SU-DHL-6 (cell line): ENCODE measurements around the gene P2RY8.

Experiments used
- EZH2phosphoT487 ChIP-seq: fragments of 200-600 bp; sonication (generic), shearing (Covaris generic); conservative IDR thresholded peaks from 2 replicates; pipeline ENCODE4 v1.6.1; 2018; ENCODE audit warnings: mild to moderate bottlenecking, antibody characterized with exemption, low read length, moderate library complexity, mixed read lengths
- TF ChIP-seq, protein P1 (sequence below): fragments of 200-600 bp; sonication (generic); IDR thresholded peaks from one replicate; pipeline ENCODE4 v1.5.1; 2017; ENCODE audit warnings: antibody characterized with exemption, mild to moderate bottlenecking, low read length, moderate library complexity; ENCODE audit not compliant: insufficient read depth, poor library complexity, severe bottlenecking

DNA sequence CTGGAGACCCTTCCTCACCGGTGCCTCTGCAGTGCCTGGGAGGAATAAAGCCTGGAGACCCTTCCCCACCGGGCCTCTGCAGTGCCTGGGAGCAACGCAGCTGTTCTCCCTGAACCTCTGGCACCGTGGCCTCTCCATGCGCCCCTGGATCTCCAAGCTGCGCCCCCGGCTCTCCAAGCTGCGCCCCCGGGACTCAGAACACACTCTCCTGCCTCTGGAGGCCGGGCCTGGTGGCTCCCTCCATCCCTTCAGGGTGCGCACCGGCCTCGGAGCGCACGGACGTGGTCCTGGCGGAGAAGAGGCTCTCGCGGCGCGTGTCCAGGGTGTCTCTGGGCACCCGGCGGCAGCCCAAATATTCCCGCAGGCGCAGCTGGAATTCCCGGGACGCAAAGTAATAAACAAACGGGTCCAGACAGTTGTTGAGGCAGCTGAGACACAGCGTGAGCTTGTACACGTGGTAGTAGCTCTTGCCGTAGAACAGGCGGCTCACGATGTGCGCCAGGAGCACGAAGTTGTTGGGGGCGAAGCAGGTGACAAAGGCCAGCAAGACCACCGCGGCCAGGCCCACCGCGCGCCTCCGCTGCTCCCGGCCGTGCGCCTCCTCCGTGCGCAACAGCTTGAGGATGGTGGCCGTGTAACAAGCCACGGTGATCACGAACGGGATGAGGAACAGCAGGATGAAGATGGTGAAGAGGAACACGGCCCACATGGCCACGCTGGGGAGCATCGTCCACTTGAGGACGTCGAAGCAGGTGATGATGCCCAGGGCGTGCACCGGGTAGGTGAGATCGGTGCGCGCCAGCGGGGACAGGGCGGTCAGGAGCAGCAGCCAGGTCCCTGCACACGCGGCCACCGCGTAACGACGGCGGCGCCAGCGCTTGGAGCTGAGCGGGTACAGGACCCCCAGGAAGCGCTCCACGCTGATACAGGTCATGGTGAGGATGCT lies 71.4 kb downstream of the P2RY8 start:
- TF ChIP-seq, protein P1, sequence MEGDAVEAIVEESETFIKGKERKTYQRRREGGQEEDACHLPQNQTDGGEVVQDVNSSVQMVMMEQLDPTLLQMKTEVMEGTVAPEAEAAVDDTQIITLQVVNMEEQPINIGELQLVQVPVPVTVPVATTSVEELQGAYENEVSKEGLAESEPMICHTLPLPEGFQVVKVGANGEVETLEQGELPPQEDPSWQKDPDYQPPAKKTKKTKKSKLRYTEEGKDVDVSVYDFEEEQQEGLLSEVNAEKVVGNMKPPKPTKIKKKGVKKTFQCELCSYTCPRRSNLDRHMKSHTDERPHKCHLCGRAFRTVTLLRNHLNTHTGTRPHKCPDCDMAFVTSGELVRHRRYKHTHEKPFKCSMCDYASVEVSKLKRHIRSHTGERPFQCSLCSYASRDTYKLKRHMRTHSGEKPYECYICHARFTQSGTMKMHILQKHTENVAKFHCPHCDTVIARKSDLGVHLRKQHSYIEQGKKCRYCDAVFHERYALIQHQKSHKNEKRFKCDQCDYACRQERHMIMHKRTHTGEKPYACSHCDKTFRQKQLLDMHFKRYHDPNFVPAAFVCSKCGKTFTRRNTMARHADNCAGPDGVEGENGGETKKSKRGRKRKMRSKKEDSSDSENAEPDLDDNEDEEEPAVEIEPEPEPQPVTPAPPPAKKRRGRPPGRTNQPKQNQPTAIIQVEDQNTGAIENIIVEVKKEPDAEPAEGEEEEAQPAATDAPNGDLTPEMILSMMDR = no peak
- no peak for TF ChIP-seq EZH2phosphoT487
